Stimulated activated CD8-positive, alpha-beta memory T cell treated with anti-CD3 and anti-CD28 coated beads, Interleukin-4, amount 100 ng/mL, for 4 hours (primary cell): ENCODE measurements around the gene AOPEP.

Experiments used
- DNase-seq, 2 donors: peaks; one replicate each; pipeline ENCODE4 v3.0.0-alpha.2; 2020; ENCODE audit warnings: low read depth in 2 of 2, low spot score in 1 of 2

The AOPEP gene

DNA sequence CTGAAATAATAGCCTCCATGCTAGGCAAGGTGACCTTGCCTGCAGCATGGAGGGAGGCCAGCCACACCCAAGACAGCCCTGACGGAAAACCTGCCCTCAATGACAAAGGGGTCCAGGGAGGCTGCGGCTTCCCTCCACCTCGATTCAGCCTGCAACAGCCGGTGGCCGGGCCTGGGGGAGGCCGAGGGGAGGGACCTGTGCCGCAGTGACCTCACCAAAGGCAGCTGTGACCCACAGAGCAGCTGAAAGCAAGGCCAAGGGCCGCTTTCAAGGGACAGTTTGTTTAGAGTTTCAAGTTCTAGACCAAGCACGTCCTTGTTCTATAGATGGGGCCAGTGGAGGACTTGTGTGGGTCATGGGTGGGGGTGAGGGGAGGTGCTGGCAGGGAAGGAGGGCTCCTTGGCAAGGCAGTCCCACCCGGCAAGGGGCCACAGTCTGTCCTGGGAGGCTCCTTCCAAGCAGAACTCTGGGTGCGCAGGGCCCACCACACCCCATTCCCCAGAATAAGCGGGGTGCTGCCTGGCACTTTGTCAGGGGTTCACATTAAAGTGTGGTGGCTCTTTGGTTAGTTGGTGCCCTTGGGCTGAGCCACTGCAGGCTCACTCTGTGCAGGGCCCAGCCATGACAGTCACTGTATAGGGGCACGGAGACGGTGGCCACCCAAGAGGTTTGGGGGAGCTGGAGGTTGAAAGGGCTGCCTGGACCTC, 364.5 kb downstream of the AOPEP start:
- DNase-seq = no peak

DNA sequence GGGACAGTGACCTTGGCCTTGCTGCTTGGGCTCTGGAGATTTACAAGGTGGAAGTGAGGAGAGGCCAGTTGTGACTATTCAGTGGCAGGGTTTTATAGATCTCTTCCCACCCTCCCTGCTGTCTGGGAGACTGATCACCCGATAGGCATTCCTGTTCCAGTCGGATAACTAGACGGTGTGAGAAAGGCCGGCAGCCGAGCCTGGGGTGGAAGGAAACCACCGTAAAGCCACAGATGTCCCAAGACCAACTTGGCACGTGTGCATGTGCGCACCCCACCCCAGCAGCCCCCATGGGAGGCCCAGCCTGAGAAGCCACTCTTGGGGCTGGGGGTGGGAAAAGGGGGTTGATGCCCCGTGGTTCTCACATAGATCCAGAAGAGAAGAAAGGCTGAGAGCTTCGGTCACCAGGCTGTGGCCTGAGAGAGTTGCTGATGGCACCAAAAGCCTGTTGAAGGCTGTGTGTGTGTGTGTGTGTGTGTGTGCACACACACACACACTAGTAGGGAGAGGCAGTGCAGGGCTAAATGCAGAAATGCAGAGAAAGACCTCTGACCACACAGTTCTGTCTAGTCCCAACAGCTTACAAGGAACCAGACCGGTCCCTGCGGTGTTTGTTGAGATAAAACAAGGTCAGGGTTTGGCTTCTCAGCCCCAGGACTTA, 365.2 kb downstream of the AOPEP start:
- DNase-seq = no peak

DNA sequence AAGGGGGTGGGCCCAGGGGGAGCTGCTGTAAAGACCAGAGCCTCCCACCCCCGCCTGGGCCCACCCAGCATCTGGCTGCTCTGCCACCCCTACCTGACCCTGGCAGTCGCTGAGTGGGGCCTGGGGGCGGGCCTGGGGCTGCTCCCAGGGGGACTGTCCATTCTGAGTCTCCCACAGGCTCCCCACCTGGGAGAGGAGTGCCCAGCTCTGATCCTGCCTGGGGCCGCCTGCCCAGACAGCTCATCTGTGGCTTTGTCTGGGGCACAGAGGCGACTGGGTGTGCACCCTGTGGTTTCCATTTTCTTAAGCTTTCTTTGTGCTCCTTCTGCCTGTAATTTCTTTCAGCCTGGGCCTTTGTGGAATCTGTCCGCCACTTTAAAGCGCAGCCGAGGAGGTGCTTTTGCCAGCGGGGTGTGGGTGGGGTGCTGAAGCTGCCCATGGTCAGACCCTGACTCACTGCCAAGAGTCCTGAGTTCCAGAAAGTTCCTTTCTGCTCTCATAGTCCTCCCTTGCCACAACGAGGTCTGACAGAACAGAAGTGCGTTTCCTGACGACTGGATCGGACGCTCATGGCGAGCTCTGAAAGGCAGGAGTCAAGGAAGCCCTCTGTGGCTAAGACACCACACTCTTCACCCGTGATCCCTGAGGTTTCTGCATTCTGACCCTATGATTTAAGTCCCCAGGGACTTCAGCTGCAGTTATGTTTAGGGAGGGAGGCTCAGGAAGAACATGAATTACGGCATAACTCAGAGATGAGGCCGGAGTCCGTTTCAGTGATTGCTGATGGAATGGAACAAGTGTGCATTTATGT, 366.0 kb downstream of the AOPEP start:
- DNase-seq = no peak

DNA sequence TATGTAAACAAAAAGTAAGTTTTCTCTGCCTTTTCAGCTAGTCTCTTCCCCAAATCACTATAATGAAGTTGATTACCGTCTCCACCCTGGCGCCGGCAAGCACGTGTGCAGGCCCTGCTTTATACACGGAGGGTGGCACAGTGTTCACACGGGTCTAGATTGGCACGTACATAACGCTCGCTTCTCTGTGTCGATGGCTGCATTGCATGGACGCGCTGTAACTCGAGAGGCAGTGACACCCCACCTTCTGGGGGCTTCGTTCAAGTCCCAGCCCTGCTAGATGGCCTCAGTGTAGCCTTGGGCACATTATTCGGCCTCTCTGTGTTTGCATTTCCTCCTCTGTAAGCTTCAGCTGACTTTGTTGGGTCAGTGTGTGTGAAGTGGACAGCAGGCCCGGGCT, 367.1 kb downstream of the AOPEP start:
- DNase-seq = no peak

DNA sequence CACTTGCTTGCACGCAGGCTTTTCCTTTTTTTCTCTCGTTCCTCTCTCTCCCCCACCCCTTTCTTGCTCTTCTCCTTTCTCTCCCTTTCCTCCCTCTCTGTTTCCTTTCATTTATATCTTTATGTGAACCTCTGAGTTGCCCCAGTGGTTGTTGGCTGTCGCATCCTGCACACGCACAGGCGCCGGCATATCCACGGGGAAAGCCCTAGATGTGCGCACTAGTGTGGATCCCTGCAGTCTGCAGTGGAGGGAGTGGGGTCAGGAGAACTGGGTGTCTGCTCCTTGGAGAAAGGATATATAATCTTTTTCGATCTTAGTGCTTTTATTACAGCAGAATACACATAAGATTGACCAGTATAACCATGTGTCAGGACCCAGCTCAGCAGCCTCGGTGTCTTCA, 367.5 kb downstream of the AOPEP start:
- DNase-seq = no peak

DNA sequence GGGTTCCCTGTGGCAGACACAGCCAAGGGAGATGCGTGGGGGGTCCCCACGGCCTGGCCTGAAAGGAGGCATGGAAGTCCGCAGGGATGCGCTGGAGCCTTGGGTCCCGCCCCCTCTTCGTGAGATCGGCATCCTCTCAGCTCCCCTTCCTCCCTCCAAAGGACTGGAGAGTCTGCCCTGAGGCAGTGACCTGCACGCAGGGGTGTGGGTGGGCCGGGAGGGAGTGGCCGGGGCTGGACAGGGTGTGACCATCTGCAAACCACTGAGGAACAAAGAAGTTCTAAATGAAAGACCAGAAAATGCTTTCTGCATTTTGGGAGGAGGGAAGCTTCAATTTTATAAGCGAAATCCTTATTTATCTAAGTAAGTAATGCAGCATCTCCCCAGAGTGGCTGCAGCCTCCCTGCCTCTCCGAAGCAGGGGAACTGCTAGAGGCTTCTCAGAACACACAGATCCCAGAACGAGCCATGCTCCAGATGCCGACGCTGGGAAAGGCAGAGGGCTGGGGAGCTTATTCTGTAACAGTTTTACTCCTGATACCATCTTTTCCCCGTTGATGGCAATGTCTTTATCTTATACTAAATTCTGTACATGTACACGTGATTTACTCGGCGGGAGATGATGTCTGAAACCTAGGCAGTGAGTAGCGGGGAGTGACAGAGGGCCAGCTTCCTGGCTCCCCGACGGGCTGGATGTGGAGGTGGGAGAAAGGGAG, 369.3 kb downstream of the AOPEP start:
- DNase-seq = no peak

DNA sequence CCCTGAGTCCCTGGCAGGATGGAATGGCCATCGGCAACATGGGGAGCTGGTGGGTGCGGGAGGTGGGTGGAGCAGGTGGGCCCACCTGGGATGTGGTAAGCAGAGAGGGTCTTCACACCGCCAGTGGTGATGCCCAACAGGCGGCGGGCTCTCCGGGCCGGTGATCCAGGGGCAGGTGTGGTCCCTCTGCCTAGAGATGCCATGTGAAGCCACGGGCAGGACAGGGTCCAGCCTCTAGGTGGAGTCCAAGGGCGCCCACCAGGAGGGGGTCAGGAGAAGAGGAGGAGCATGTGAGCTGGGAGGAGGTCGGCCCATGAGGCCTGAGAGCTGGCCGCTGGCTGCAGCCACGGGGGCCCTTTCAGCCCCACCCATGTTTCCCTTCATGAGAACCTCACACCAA, 369.9 kb downstream of the AOPEP start:
- no peak for DNase-seq

DNA sequence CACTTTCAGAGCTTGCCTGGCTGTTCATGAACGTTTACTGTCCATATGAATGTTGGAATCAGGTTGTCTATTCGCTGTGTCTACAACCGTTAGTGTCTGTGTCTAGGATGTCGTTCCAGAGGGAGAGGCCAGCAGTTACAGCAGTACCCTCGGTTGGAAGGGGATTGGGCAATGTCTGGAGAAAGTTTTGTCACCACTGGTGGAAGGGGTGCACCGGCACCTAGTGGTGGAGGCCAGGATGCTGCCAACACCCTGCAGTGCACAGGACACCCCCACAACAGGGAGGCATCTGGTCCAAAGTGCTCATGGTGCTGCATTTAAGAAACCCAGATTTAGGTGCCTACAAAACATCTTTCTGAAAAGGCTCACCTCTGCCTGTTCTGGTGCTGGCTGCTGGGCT, 370.3 kb downstream of the AOPEP start:
- no peak for DNase-seq

DNA sequence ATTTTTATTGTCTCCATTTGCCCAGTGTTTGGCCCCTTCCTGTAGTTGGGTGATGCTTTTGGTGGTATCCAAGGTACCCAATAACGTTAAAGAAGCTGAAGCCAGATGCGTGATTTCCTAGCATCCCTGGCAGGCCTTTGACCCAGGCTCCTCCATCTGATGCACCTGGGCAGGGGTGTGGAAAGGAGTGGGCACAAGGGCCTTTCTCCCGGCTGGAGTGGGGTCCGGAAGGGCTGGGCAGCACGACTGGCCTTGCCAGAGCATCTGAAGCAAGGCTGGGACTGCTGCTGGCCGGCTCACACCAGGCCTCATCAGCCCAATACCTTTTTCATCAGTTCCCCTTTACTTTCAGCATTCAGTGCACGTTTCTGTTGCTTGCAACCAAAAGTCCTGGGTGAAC, 370.8 kb downstream of the AOPEP start:
- DNase-seq = no peak

DNA sequence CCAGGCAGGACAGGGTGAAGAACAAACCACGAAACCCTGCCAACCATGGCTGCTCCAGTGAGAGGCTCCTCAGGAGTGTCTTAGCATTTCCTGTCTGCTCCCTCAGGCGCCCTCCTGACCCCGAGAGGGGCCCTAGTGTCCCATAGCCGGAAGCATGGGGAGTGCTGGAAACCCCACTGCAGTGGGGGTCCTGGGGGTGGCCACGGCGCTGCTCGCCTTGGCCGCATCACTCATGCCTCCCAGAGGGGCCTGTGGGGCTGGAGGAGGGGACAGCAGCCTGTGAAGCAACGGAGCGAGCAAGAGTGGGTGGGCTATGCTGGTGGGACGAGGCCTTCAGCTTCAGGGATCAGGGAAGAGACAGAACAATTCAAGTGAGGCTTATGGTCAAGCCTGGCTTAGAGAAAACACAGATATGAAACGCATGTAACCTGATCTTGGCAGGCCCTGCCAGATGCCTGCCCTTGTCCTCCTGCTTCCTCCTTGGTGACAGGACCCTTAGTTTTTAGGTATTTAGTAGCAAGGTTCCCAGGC, 372.0 kb downstream of the AOPEP start:
- DNase-seq = no peak

DNA sequence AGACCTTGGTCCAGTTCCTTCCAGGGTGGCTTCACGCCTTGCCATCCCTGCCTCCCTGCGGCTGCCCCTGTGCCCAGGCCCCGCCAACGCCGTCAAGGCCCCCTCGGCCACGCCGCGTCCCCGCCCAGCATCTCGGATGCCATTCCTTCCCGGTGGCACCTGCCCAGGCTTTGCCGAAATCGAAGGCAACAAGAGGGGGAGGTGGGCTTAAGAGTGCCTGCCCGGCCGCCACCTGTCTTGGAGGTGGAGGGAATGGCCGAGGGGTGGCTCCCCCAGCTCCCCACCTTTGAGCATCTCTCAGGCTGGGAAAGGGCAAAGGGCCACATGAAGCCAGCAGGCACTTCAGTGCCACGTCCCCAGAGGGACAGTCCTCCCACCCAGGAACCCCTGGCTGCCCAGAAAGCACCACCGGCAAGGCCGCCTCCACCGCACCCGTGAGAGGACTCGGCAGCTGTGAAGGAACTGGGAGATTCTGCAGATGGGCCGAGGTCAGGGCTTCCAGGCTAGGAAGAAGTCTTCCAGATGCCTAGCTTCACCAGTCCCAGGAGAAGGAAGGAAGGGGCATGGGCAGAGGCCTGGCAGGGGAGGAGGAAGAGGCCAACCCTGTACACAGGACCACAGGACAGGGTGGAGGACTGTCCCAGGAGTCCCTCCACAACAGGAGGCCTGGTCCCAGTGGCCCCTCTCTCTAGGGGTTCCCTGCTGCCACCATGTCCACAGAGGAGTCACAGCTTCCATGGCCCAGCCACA, 373.0 kb downstream of the AOPEP start:
- no peak for DNase-seq

DNA sequence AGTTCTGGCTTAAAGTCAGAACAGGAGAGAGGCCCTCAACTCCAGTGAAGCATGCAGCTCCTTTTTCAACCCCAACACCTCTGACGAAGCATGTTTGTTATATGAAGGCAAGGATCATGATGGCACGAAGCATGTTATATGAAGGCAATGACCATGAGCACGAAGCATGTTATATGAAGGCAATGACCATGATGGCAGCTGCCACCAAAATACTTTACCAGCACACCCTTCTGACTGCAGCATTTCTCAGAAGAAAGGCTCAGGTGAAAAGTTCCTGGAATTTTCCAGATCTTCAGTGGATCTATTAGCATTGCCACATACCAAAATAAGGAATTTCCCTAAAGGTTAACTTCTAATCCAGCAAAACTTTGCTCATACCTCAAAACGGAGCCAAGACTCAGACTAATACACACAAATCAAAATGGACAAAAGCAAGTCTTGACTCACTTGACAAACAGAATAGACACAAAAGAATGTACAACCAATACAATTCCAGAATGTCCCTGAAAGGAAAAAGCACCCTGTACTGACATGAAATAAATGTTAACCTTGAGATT, 373.6 kb downstream of the AOPEP start:
- no peak for DNase-seq

DNA sequence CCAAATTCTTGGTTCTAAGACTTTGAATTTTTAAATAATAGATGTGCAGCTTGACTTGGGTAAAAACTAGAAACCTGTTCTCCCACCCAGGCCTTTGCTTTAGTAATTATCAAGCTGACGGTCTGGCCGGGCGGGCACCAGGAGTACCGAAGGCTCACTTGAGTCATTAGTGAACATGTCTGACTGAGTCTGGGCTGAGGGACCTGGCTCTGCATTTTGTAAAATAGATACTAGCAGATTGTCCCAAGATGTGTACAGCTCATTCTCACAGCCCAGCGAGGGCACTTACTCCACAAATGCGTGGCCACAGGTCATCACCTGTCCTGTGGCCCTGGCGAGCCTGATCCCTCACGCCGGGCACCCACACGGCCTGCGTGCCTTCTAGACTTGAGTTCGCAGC, 374.8 kb downstream of the AOPEP start:
- DNase-seq = no peak

DNA sequence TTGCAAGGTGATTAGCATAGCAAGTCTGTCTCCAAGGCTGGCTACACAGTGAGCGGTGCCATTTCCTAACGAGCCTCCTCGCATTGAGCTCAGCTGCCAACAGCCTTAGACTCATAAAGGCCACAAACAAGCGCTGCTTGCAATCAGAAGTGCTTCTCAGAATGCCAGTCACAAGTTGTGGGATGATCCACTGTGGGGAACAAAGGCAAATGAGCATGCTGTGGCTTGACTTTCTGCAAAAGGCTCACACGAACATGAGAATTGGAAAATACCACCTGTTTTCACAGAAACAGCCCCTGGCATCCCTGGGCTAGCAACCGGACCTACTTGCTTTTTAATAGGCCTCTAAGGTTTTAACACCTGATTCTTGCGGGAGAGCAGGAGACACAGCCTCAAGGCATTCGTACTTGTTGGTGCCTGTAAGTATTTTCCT, 375.5 kb downstream of the AOPEP start:
- no peak for DNase-seq

DNA sequence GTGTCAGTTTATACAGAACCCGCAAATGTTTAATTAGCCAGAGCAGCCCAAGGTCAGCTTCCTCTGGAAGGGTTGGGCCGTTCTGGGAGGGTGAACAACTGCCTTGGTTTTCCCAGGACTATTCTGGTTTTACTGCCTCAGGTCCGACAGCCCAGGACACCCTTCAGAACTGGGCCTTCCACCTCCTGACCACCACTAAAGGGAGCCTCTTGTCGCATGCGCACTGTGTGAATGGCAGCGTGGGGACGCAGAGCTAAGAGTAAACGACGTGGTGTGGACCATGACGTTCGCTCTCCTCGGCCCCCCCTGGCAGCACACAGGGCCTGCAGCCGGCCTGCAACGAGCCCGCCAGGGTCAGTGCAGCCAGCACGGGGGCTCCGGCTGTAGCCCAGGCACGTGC, 376.1 kb downstream of the AOPEP start:
- no peak for DNase-seq

DNA sequence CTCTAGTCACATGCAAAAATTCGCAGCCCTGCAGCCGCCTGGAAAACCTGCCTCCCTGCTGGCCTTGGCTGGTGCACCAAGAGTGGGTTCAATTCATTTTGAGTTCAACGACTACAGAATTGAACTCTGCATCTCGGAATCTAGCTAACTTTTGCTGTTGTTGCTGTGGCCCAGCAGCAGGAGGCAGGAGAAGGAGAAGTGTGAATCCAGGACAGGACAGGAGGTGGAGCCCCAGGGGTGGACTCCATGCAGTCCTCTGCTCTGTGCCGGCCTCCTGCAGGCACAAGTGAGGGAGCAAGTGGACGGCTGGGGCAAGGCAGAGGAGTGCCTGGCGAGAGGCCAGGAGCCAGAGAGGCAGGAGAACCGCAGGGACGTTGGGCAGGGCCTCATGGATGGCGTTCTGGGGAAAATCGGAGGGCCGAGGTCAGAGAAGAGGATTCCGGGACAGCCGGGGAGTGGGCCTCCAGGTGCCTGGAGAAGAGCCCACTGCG, 376.8 kb downstream of the AOPEP start:
- DNase-seq = no peak

DNA sequence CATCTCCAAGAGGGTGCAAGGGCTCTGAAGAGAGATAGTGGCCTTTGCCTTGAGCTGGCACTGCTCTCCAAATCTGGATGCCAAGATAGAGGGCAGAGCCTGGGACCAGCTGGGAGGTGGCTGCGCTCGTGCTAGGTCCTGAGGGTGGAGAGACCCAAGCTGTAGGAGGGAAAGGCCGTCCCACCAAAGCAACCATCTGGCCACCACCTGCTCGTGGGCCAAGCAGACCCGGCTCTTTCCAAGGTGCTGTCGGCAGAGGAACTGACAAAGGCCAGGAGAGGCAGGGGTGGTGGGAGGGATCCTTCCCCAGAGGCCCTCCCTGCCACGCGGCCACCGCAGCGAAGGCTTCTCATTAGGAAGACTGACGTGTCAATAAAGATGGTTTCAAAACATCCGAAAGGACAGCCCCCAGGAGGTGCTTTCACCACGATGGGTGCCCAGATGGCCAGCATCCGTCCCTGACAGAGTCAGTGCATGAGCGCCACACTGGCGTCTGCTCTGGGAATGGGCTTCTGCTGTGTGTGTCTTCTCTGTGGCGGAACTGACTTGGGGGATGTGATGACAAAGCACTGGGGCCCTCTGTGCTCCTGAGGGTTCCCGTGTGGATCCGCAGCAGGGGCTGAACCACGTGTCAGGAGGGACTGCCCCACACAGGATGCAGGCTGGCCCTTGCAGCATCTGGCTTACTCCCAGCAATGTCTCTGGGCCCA, 377.5 kb downstream of the AOPEP start:
- no peak for DNase-seq

DNA sequence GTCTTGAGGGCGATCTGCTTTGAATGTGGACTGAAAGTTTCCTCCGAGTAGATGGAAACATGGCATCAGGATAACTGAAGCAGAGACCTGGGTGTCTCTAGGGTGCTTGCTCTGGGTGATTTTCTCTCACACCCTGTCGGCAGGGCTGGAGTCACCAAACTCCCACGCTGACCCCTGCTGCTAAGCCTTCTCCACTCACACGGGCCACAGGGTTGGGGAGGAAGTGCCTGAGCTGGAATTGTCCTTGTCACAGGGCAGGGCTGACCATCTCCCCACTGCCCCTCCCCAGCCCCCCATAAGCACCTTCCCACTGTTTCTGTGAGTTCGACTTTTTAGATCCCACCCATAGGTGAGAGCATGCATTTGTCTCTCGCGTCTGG, 378.1 kb downstream of the AOPEP start:
- DNase-seq = no peak

DNA sequence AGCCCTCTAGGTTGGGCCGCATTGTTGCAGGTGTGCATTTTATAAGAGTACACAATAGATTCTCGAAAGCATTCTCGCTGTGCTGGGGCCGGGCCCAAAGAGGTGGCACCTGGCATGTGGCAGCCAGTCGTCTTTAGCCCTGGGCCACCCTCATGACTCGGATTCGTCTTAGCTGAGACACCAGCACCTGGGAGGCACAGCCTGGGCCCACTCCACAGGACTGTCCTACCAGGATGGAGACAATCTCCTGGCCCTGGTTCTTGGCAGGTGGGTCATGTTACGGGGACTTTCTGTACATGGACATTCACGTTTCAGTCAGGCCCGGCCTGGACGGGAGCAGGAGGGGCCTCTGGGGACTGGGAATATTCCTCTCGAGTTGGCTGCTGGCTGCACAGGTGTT, 378.5 kb downstream of the AOPEP start:
- DNase-seq = no peak
